HCT116 (cell line): ENCODE results near the gene CRACR2A. TPM values are rescaled to one million over a fixed set of nuclear protein-coding genes. Genes with fewer than 3 reads are reported as not detected.

Experiments
- ATAC-seq: fragments of 200-7000 bp; cut with Tn5 transposase; 2 replicates; pipeline ENCODE4 v1.9.1; 2020; ENCODE audit warnings: mild to moderate bottlenecking, moderate library complexity
- BruUV-seq: library from RNA; stranded (reverse); fragments of 400-500 nt; replicated peaks from 2 replicates; lab custom pipeline; 2021; lab: Mats Ljungman, UMichigan
- CTCF ChIA-PET: fragments of 300-600 bp; sonication (Branson Sonifier 250); formaldehyde crosslinking; loops from one replicate; lab custom pipeline; 2021; ENCODE audit warnings: antibody characterized with exemption; lab: Charles Lee
- POLR2A ChIA-PET: fragments of 300-600, 350-600 bp; sonication (Branson Sonifier 250); formaldehyde crosslinking; loops from one replicate; lab custom pipeline; 2021; ENCODE audit warnings: antibody characterized with exemption; lab: Charles Lee
- RAD21 ChIA-PET, 2 experiments: fragments of 300-600 bp; sonication (Branson Sonifier 250); formaldehyde crosslinking; loops; one replicate each; lab custom pipeline; 2023; ENCODE audit warnings: low total read pairs in 2 of 2; ENCODE audit not compliant: uncharacterized antibody in 2 of 2, unreplicated experiment in 2 of 2, low non-redundant PET in 1 of 2; lab: Charles Lee
- DNase-seq: peaks from one replicate; pipeline ENCODE4 v3.0.0-alpha.2; 2010; ENCODE audit warnings: low read depth, low spot score
- H2AFZ ChIP-seq: fragments of 200-600 bp; shearing (Covaris generic), sonication (generic); 2 replicates; pipeline ENCODE4 v1.6.1; 2017; ENCODE audit warnings: low read depth, mixed run types, mixed read lengths, antibody characterized with exemption, low read length; ENCODE audit not compliant: poor library complexity, severe bottlenecking
- H3K27ac ChIP-seq: 2 replicates; pipeline ENCODE4 v1.5.1; 2012; ENCODE audit warnings: low read depth, low read length
- H3K27me3 ChIP-seq: fragments of 200-600 bp; sonication (generic); 2 replicates; pipeline ENCODE4 v1.6.1; 2016; ENCODE audit warnings: mixed run types, low read length, mixed read lengths; ENCODE audit not compliant: insufficient read depth
- H3K36me3 ChIP-seq, 2 experiments: fragments of 200-500 bp in 1 of 2; fragments of 200-600 bp in 1 of 2; sonication (Bioruptor generic) in 1 of 2; sonication (generic) in 1 of 2; 2 replicates each; pipeline versions ENCODE4 v1.5.1 to v1.6.1; 2014 to 2016; ENCODE audit warnings: low read length in 2 of 2, inconsistent platforms in 1 of 2, mixed read lengths in 1 of 2, mixed run types in 1 of 2; ENCODE audit not compliant: insufficient read depth in 2 of 2, control insufficient read depth in 1 of 2
- H3K4me1 ChIP-seq, 2 experiments: fragments of 200-600 bp in 1 of 2; sonication (generic) in 1 of 2; 2 replicates each; pipeline versions ENCODE4 v1.5.1 to v1.6.1; 2012 to 2017; ENCODE audit warnings: low read length in 2 of 2, inconsistent platforms in 1 of 2, mild to moderate bottlenecking in 1 of 2, mixed read lengths in 1 of 2, mixed run types in 1 of 2, moderate library complexity in 1 of 2; ENCODE audit not compliant: insufficient read depth in 2 of 2, control insufficient read depth in 1 of 2
- H3K4me2 ChIP-seq: fragments of 200-600 bp; sonication (generic); 2 replicates; pipeline ENCODE4 v1.6.1; 2017; ENCODE audit warnings: mixed run types, low read length, mixed read lengths
- H3K4me3 ChIP-seq, 2 experiments: fragments of 200-600 bp in 1 of 2; sonication (generic) in 1 of 2; replicated peaks in 1 of 2; 2 replicates each; pipeline ENCODE4 v1.5.1; 2011 to 2016; ENCODE audit warnings: low read length in 2 of 2, control low read depth in 1 of 2, low read depth in 1 of 2, mild to moderate bottlenecking in 1 of 2, mixed read lengths in 1 of 2, mixed run types in 1 of 2
- H3K79me2 ChIP-seq: fragments of 200-600 bp; sonication (generic); 2 replicates; pipeline ENCODE4 v1.6.1; 2017; ENCODE audit warnings: mild to moderate bottlenecking, mixed run types, low read length, moderate library complexity, mixed read lengths; ENCODE audit not compliant: insufficient read depth
- H3K9ac ChIP-seq: fragments of 200-600 bp; sonication (generic); 2 replicates; pipeline ENCODE4 v1.6.1; 2016; ENCODE audit warnings: low read length, mixed read lengths
- H3K9me2 ChIP-seq: fragments of 200-600 bp; sonication (generic), shearing (Covaris generic); 2 replicates; pipeline ENCODE4 v1.6.1; 2017; ENCODE audit warnings: mixed run types, mild to moderate bottlenecking, moderate library complexity; ENCODE audit not compliant: insufficient read depth
- H3K9me3 ChIP-seq, 2 experiments: fragments of 200-500 bp in 1 of 2; fragments of 200-600 bp in 1 of 2; sonication (Bioruptor generic) in 1 of 2; sonication (generic) in 1 of 2; 2 replicates each; pipeline ENCODE4 v1.6.1; 2014 to 2017; ENCODE audit warnings: low read length in 2 of 2, mixed read lengths in 2 of 2, inconsistent platforms in 1 of 2, low read depth in 1 of 2, mild to moderate bottlenecking in 1 of 2, mixed run types in 1 of 2, moderate library complexity in 1 of 2; ENCODE audit not compliant: control insufficient read depth in 1 of 2, insufficient read depth in 1 of 2
- H4K20me1 ChIP-seq: fragments of 200-600 bp; sonication (generic), shearing (Covaris generic); 2 replicates; pipeline ENCODE4 v1.6.1; 2017; ENCODE audit warnings: mixed run types, mild to moderate bottlenecking, moderate library complexity; ENCODE audit not compliant: insufficient read depth
- EGR1 ChIP-seq: IDR thresholded peaks from 2 replicates; pipeline ENCODE4 v1.6.1; 2012; ENCODE audit warnings: low read depth
- FOSL1 ChIP-seq: IDR thresholded peaks from 2 replicates; pipeline ENCODE4 v1.6.1; 2012; ENCODE audit warnings: low read depth
- TCF7L2 ChIP-seq: IDR thresholded peaks from 2 replicates; pipeline ENCODE4 v1.7.0; 2011; ENCODE audit warnings: borderline replicate concordance, inconsistent platforms; ENCODE audit not compliant: insufficient read depth, insufficient read length; ENCODE audit errors: extremely low read depth
- intact Hi-C: fragments of 100-400 bp; cut with micrococcal nuclease; formaldehyde crosslinking; loops from 2 replicates; pipeline ENCODE4 v1.10.0; 2022
- total RNA-seq: library from RNA; stranded (reverse); gene quantifications from one replicate; pipeline ENCODE4 v1.2.1, GENCODE V29; 2021; ENCODE audit not compliant: unreplicated experiment
- TF ChIP-seq, protein P1 (sequence below): IDR thresholded peaks from 2 replicates; pipeline ENCODE4 v1.6.1; 2011; ENCODE audit warnings: mild to moderate bottlenecking, low read length, moderate library complexity; ENCODE audit not compliant: insufficient replicate concordance; ENCODE audit errors: extremely low read depth
- TF ChIP-seq, protein P2 (sequence below): IDR thresholded peaks from 2 replicates; pipeline ENCODE4 v1.6.1; 2012; ENCODE audit warnings: low read depth

CRACR2A gene
- total RNA-seq, 1 experiment from 2014 or later = 18.4 TPM

DNA sequence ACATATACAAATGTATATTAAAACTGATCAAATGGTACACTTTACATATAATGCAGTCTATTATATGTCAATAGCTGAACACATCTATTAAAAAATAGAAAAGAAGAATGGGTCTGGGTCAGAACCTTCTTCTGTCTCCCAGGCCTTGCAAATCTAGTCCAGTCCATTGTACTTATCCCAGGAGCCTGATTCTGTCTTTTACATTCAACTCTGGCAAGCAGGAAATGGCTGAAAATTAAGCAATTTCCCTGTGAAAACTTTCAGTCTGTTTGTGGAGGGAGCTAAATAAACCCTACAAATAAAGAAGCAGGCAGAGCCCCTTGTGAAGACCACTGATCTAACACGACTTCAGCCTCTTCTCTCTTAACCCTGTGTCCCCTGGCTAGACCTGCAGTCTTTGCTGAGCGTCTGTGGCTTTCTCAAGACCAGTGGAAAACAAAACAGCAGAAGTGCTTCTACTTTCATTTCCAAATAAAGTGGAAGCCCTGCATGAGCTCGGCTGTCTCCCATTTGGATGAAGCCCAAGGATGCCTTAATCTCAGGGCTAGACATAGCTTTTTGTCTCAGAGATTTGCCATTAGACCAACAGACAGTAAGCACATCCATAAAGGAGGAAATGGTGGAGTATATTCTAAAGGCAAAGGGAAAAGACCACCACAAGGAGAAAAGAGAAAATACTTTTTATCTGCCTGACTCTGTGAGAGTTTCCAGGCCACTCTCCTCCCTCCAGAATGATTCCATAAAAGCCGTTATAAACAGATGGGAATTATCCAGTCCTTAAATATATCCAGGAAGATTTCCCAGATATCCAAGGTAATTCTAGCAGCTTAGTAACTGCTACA is 48.2 kb downstream of the CRACR2A start:
- Histone ChIP-seq H3K27ac (no peak overlapping the region), H3K4me3 (no peak overlapping the region), H3K9ac (no peak overlapping the region), H3K36me3 (no peaks in the 10 kb centered on the region), H3K9me2 (no peaks in the 10 kb centered on the region), H4K20me1 (no peaks in the 10 kb centered on the region), H2AFZ (no peak overlapping the region), H3K4me2 (no peak overlapping the region), H3K4me1 (no peaks in the 10 kb centered on the region), H3K9me3 (no peaks in the 10 kb centered on the region), H3K79me2 (no peaks in the 10 kb centered on the region; the same call in 1 of the 2 replicates), H3K27me3 (no peaks in the 10 kb centered on the region)
- ChIA-PET CTCF (no interaction called here), POLR2A (no interaction called here), RAD21 (no interaction called here)
- intact Hi-C loops = no loop called here
- ATAC-seq (no peak), DNase-seq (no peak)
- TF ChIP-seq, protein P1, sequence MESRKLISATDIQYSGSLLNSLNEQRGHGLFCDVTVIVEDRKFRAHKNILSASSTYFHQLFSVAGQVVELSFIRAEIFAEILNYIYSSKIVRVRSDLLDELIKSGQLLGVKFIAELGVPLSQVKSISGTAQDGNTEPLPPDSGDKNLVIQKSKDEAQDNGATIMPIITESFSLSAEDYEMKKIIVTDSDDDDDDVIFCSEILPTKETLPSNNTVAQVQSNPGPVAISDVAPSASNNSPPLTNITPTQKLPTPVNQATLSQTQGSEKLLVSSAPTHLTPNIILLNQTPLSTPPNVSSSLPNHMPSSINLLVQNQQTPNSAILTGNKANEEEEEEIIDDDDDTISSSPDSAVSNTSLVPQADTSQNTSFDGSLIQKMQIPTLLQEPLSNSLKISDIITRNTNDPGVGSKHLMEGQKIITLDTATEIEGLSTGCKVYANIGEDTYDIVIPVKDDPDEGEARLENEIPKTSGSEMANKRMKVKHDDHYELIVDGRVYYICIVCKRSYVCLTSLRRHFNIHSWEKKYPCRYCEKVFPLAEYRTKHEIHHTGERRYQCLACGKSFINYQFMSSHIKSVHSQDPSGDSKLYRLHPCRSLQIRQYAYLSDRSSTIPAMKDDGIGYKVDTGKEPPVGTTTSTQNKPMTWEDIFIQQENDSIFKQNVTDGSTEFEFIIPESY = no peak
- TF ChIP-seq EGR1 = no peak
- no peak for TF ChIP-seq FOSL1
- TF ChIP-seq TCF7L2 = no peak
- TF ChIP-seq, protein P2, sequence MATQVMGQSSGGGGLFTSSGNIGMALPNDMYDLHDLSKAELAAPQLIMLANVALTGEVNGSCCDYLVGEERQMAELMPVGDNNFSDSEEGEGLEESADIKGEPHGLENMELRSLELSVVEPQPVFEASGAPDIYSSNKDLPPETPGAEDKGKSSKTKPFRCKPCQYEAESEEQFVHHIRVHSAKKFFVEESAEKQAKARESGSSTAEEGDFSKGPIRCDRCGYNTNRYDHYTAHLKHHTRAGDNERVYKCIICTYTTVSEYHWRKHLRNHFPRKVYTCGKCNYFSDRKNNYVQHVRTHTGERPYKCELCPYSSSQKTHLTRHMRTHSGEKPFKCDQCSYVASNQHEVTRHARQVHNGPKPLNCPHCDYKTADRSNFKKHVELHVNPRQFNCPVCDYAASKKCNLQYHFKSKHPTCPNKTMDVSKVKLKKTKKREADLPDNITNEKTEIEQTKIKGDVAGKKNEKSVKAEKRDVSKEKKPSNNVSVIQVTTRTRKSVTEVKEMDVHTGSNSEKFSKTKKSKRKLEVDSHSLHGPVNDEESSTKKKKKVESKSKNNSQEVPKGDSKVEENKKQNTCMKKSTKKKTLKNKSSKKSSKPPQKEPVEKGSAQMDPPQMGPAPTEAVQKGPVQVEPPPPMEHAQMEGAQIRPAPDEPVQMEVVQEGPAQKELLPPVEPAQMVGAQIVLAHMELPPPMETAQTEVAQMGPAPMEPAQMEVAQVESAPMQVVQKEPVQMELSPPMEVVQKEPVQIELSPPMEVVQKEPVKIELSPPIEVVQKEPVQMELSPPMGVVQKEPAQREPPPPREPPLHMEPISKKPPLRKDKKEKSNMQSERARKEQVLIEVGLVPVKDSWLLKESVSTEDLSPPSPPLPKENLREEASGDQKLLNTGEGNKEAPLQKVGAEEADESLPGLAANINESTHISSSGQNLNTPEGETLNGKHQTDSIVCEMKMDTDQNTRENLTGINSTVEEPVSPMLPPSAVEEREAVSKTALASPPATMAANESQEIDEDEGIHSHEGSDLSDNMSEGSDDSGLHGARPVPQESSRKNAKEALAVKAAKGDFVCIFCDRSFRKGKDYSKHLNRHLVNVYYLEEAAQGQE = no peak
- BruUV-seq = no TSS peak
